BLaER1 treated with 17β-estradiol and CSF1 and Interleukin-3, amounts not matched to agents 10 nM and 100 nM (cell line): Measurements from ENCODE around the gene FGD4.

Source experiments
- H3K27ac ChIP-seq, 11 experiments: shearing (Covaris generic); formaldehyde crosslinking; 2 replicates each; pipeline ENCODE4 v1.8.1; 2022
- H3K27me3 ChIP-seq, 11 experiments: shearing (Covaris generic); formaldehyde crosslinking; 2 replicates each; pipeline ENCODE4 v1.8.1; 2022
- H3K36me3 ChIP-seq, 11 experiments: shearing (Covaris generic); formaldehyde crosslinking; 2 replicates each; pipeline ENCODE4 v1.8.1; 2022
- H3K4me1 ChIP-seq, 10 experiments: shearing (Covaris generic); formaldehyde crosslinking; 2 replicates each; pipeline ENCODE4 v1.8.1; 2022
- H3K4me2 ChIP-seq, 11 experiments: shearing (Covaris generic); formaldehyde crosslinking; 2 replicates each; pipeline ENCODE4 v1.8.1; 2022
- H3K4me3 ChIP-seq, 10 experiments: shearing (Covaris generic); formaldehyde crosslinking; 2 replicates each; pipeline ENCODE4 v1.8.1; 2022
- H3K9ac ChIP-seq, 11 experiments: shearing (Covaris generic); formaldehyde crosslinking; 2 replicates each; pipeline ENCODE4 v1.8.1; 2022
- H3K9me3 ChIP-seq, 11 experiments: shearing (Covaris generic); formaldehyde crosslinking; replicated peaks in 1 of 11; 2 replicates each; pipeline ENCODE4 v1.8.1; 2022
- H4K20me1 ChIP-seq, 11 experiments: shearing (Covaris generic); formaldehyde crosslinking; 2 replicates each; pipeline ENCODE4 v1.8.1; 2022
- Cebpa-rat ChIP-seq, 11 experiments: shearing (Covaris generic); IDR thresholded peaks; 2 replicates each; pipeline ENCODE4 v1.8.1; 2022

FGD4 gene

DNA sequence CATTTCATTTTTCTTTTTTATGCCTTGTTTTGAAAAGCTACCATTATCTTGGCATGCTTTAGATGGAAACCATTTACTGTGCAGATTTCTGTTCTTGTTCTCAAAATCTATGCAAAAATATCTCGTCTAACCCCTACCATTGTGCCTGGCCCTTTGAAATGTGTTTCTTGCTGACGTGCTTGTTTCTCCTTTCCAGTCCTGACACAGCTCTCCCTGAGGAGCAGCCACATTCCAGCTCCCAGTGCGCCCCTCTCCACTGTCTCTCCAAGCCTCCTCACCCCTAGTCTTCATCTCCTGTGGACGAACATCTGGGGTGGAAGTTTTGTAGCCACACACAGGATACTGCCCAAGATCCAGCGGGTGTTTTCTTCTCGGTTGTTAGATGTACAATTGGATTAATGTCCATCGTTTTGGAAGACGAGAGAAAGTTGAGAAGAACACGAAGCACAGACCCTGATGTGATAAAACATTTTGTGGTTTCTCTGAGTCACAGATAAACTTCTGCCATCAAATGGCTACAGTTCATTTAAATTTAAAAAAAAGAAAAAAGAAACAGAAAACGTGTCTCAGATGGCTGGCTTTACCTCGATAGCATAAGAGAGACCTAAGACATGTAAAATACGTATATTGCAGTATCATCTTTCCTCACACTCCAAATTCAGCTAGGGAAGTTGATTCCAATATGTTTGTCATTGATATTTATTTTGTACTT is 21.9 kb upstream of the FGD4 start:
- no peak for TF ChIP-seq Cebpa-rat (IDR thresholded peaks at IDR 0.05)
- no peaks in the 10 kb centered on the region for H4K20me1 ChIP-seq
- H3K9me3 ChIP-seq, result no peaks in the 10 kb centered on the region
- peak overlapping the region in 2 of 11 experiments; percentile 10 to 20; a peak in 3 of 22 replicates for H3K4me2 ChIP-seq
- H3K4me3 ChIP-seq, result no peak overlapping the region
- no peaks in the 10 kb centered on the region for H3K27me3 ChIP-seq
- no peak overlapping the region for H3K27ac ChIP-seq
- no peak overlapping the region for H3K9ac ChIP-seq
- peaks cover 0 to 30% (median 0%) of the 10 kb centered on the region in 10 experiments; a peak in 6 of 20 replicates for H3K4me1 ChIP-seq
- H3K36me3 ChIP-seq, result no peaks in the 10 kb centered on the region

DNA sequence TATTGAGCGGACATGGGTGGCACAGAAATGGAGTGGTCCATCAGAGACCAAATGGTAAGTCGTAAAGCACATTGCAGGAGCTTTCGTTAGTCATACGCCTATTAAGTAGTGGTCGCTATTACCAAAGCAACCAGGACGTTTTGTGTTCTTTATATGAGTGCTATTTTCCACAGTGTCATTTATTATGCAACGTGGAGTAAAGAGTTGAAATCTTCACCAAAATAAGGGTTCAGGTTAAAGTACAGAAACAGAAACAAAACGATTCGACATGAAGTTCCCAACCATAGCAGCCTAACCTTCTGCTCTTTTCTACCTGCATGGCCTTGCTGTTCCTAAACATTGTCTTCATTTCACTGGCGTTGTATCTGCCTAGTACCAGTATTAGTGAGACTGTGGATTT is 20.1 kb upstream of the FGD4 start:
- H3K4me2 ChIP-seq, result no peak overlapping the region
- no peaks in the 10 kb centered on the region for H3K9me3 ChIP-seq
- H3K36me3 ChIP-seq, result no peaks in the 10 kb centered on the region
- no peaks in the 10 kb centered on the region for H4K20me1 ChIP-seq
- no peak for TF ChIP-seq Cebpa-rat (IDR thresholded peaks at IDR 0.05)
- H3K27me3 ChIP-seq, result no peaks in the 10 kb centered on the region
- no peak overlapping the region for H3K27ac ChIP-seq
- no peak overlapping the region for H3K9ac ChIP-seq
- H3K4me1 ChIP-seq, result peaks cover 0 to 20% (median 0%) of the 10 kb centered on the region in 10 experiments; a peak in 6 of 20 replicates
- no peak overlapping the region for H3K4me3 ChIP-seq

GRCh38 chr12:32379667-32380066 is 19.7 kb upstream of the FGD4 start:
- Histone ChIP-seq H4K20me1 (no peaks in the 10 kb centered on the region), H3K9me3 (no peaks in the 10 kb centered on the region), H3K36me3 (no peaks in the 10 kb centered on the region), H3K4me2 (no peak overlapping the region), H3K4me3 (no peak overlapping the region), H3K27me3 (no peaks in the 10 kb centered on the region), H3K4me1 (peaks cover 0 to 19% (median 0%) of the 10 kb centered on the region in 10 experiments; a peak in 6 of 20 replicates), H3K9ac (no peak overlapping the region), H3K27ac (no peak overlapping the region)
- TF ChIP-seq Cebpa-rat (IDR thresholded peaks at IDR 0.05), result no peak

GRCh38 chr12:32382226-32382625 is 17.1 kb upstream of the FGD4 start:
- H3K4me1 ChIP-seq, result peaks cover 0 to 25% (median 0%) of the 10 kb centered on the region in 10 experiments; a peak in 6 of 20 replicates
- no peak overlapping the region for H3K9ac ChIP-seq
- no peaks in the 10 kb centered on the region for H3K9me3 ChIP-seq
- H3K27ac ChIP-seq, result no peak overlapping the region
- H3K4me2 ChIP-seq, result no peak overlapping the region
- H3K27me3 ChIP-seq, result no peaks in the 10 kb centered on the region
- H3K4me3 ChIP-seq, result no peak overlapping the region
- no peaks in the 10 kb centered on the region for H4K20me1 ChIP-seq
- no peaks in the 10 kb centered on the region for H3K36me3 ChIP-seq
- no peak for TF ChIP-seq Cebpa-rat (IDR thresholded peaks at IDR 0.05)

DNA sequence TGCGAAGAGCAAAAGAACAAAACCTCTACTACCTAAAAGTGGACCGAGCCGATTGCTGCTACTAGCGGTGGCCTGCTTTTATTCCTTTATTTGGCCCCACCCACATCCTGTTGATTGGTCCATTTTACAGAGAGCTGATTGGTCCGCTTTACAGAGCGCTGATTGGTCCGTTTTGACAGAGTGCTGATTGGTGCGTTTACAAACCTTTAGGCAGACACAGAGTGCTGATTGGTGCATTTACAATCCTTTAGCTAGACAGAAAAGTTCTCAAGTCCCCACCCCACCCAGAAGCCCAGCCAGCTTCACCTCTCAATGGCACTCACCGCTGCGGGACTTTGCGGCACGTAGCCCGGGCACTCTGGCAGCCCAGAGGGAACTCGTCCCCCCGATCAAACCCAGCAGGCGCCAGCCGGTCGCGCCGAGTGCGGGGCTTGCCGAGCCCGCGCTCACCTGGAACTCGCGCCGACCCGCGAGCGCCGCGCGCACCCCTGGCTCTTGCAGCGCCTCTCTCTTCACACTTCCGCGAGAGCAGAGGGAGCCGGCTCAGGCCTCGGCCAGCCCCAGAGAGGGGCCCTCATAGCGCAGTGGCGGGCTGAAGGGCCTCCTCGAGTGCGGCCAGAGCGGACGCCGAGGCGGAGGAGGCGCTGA is 8.7 kb upstream of the FGD4 start:
- peaks cover 0 to under 1% (median 0%) of the 10 kb centered on the region in 10 experiments; a peak in 1 of 20 replicates for H3K4me1 ChIP-seq
- no peaks in the 10 kb centered on the region for H3K27me3 ChIP-seq
- H3K27ac ChIP-seq, result no peak overlapping the region
- H3K9ac ChIP-seq, result no peak overlapping the region
- no peak overlapping the region for H3K4me2 ChIP-seq
- H3K36me3 ChIP-seq, result no peaks in the 10 kb centered on the region
- TF ChIP-seq Cebpa-rat (IDR thresholded peaks at IDR 0.05), result no peak
- H3K4me3 ChIP-seq, result no peak overlapping the region
- peaks cover 13 to 18% (median 17%) of the 10 kb centered on the region in 11 experiments for H3K9me3 ChIP-seq
- no peaks in the 10 kb centered on the region for H4K20me1 ChIP-seq

DNA sequence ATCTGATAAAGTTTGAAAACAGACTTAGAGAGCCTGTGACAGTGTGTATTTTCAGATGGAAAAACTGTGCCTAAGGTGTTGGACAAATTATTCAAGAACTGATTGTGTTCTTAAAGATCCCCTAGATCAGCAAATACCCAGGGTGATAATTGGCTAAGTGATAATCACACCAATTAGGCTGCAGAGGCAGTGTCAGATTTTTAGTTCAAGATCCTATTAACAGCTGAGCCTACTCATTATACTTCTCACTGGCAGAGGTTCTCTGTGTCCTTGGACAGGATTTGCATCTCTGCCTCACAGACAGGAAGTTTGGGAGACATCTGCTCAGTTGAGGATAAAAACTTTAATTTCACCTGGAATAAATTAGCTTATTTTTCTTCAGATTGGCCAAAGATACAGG is 4.3 kb upstream of the FGD4 start:
- Histone ChIP-seq H3K27me3 (peaks cover 6 to 16% (median 11%) of the 10 kb centered on the region in 11 experiments), H3K4me1 (peaks cover 0 to 12% (median 9%) of the 10 kb centered on the region in 10 experiments; a peak in 14 of 20 replicates), H3K4me2 (no peak overlapping the region), H3K4me3 (no peak overlapping the region), H3K27ac (no peak overlapping the region), H3K36me3 (no peaks in the 10 kb centered on the region), H4K20me1 (no peaks in the 10 kb centered on the region), H3K9me3 (peaks cover 11 to 14% (median 12%) of the 10 kb centered on the region in 11 experiments), H3K9ac (no peak overlapping the region)
- no peak for TF ChIP-seq Cebpa-rat (IDR thresholded peaks at IDR 0.05)

- no peak overlapping the region for H3K4me2 ChIP-seq
- no peak overlapping the region for H3K27ac ChIP-seq
- TF ChIP-seq Cebpa-rat (IDR thresholded peaks at IDR 0.05), result no peak
- peaks cover 12 to 30% (median 20%) of the 10 kb centered on the region in 11 experiments for H3K27me3 ChIP-seq
- no peaks in the 10 kb centered on the region for H3K9me3 ChIP-seq
- no peak overlapping the region for H3K9ac ChIP-seq
- H3K4me1 ChIP-seq, result peaks cover 0 to 32% (median 14%) of the 10 kb centered on the region in 10 experiments; a peak in 17 of 20 replicates
- no peaks in the 10 kb centered on the region for H4K20me1 ChIP-seq
- no peaks in the 10 kb centered on the region for H3K36me3 ChIP-seq
- H3K4me3 ChIP-seq, result no peak overlapping the region
Observed at GRCh38 chr12:32397696-32398095, 1.7 kb upstream of the FGD4 start.

- Histone ChIP-seq H3K36me3 (no peaks in the 10 kb centered on the region), H3K9me3 (no peaks in the 10 kb centered on the region), H3K27me3 (peaks cover 12 to 30% (median 20%) of the 10 kb centered on the region in 11 experiments), H3K4me1 (peaks cover 0 to 37% (median 14%) of the 10 kb centered on the region in 10 experiments; a peak in 17 of 20 replicates), H3K9ac (no peak overlapping the region), H3K4me2 (peak overlapping the region in 4 of 11 experiments; percentile 98 to 100 (median 100); a peak in 8 of 22 replicates), H3K4me3 (no peak overlapping the region), H3K27ac (no peak overlapping the region), H4K20me1 (no peaks in the 10 kb centered on the region)
- TF ChIP-seq Cebpa-rat (IDR thresholded peaks at IDR 0.05), result no peak
Observed at GRCh38 chr12:32398181-32398580, 1.2 kb upstream of the FGD4 start.

DNA sequence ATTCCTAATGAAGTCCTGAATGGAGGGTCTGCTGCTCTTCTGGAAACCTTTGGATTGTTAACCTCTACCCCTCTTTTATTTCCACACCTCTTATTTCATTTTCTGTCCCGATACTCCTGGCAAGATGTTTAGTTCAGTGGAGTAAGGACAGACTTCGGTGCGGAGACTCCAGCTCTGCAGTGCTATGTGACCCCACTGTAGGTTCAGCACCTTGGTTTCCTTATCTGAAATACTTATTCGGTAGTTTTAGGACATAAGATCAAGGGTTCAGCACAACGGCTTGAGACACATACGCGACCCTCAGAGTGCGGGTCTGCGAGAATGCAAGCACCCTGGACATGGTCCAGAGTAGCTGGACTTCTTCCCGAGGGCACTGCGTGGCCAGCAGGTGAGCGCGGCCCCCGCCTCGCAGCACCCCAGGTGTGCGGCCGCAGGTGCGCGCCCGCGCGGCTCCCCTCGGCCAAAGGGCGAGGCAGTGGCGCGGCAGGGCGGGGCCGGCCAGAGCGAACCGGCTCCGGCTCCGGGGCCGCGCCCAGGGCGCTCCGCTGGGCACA is 465 bp upstream of the FGD4 start:
- Histone ChIP-seq H3K27ac (peak overlapping the region in 3 of 11 experiments; percentile 18 to 38 (median 35); a peak in 2 of 22 replicates), H4K20me1 (no peaks in the 10 kb centered on the region), H3K4me2 (peak overlapping the region; percentile 85 to 100 (median 98)), H3K9ac (peak overlapping the region; percentile 53 to 79 (median 71); a peak in 21 of 22 replicates), H3K4me3 (peak overlapping the region; percentile 67 to 79 (median 72)), H3K27me3 (peaks cover 12 to 30% (median 20%) of the 10 kb centered on the region in 11 experiments), H3K9me3 (no peaks in the 10 kb centered on the region), H3K4me1 (peaks cover 0 to 44% (median 14%) of the 10 kb centered on the region in 10 experiments; a peak in 17 of 20 replicates), H3K36me3 (no peaks in the 10 kb centered on the region)
- TF ChIP-seq Cebpa-rat (IDR thresholded peaks at IDR 0.05), result no peak
